Measurements from ENCODE around the gene SPRR1B.

DNA sequence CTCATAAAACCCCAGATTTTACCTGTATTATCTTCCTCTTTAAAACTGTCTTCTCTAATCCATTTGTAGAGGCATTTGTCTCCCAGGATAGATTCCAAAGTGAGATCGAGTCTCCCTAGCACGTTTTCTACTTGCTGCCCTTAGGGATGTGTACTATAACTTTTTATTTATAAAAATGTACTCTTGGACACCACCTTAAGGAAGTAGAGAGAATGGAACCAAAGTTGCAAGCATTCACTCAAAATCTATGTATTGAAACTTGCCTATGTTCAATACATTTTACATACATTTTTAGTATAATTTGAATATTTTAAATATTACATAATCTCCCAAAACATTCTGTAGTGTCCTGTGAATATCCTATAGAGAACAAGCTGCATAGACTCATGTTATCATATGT lies 27.2 kb downstream of the SPRR1B start:
- TF ChIP-seq POLR2A (IDR thresholded peaks at IDR 0.05), result no peak
- TF ChIP-seq, protein P1, sequence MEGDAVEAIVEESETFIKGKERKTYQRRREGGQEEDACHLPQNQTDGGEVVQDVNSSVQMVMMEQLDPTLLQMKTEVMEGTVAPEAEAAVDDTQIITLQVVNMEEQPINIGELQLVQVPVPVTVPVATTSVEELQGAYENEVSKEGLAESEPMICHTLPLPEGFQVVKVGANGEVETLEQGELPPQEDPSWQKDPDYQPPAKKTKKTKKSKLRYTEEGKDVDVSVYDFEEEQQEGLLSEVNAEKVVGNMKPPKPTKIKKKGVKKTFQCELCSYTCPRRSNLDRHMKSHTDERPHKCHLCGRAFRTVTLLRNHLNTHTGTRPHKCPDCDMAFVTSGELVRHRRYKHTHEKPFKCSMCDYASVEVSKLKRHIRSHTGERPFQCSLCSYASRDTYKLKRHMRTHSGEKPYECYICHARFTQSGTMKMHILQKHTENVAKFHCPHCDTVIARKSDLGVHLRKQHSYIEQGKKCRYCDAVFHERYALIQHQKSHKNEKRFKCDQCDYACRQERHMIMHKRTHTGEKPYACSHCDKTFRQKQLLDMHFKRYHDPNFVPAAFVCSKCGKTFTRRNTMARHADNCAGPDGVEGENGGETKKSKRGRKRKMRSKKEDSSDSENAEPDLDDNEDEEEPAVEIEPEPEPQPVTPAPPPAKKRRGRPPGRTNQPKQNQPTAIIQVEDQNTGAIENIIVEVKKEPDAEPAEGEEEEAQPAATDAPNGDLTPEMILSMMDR (IDR thresholded peaks at IDR 0.05), result no peak
- no peak for TF ChIP-seq POLR2AphosphoS5 (IDR thresholded peaks at IDR 0.05)

All from breast epithelium (tissue), 3 donors.